GM12878 (cell line): ENCODE measurements around the gene EPB41. TPM values are rescaled to one million over a fixed set of nuclear protein-coding genes. Genes with fewer than 3 reads are reported as not detected.

Source experiments
- ATAC-seq: fragments of 200-7000 bp; cut with Tn5 transposase; 3 replicates; pipeline ENCODE4 v1.9.1; 2020; ENCODE audit warnings: mild to moderate bottlenecking, moderate library complexity
- Bru-seq: library from RNA; stranded (reverse); fragments of 400-500 nt; gene quantifications from one replicate; lab custom pipeline; 2021; lab: Mats Ljungman, UMichigan
- BruChase-seq, 2 experiments: library from RNA; stranded (reverse); fragments of 400-500 nt; gene quantifications; one replicate each; lab custom pipeline; 2021; lab: Mats Ljungman, UMichigan
- BruUV-seq: library from RNA; stranded (reverse); fragments of 400-500 nt; replicated peaks from 2 replicates; lab custom pipeline; 2021; lab: Mats Ljungman, UMichigan
- CTCF ChIA-PET: fragments of 300-600 bp; sonication (Branson Sonifier 250); formaldehyde crosslinking; extraction: SDS; loops from one replicate; lab custom pipeline; 2021; ENCODE audit warnings: inconsistent platforms; lab: Yijun Ruan, JAX
- POLR2A ChIA-PET: fragments of 350-600 bp; formaldehyde crosslinking; extraction: SDS; loops from one replicate; lab custom pipeline; 2021; ENCODE audit warnings: inconsistent platforms; lab: Charles Lee
- RAD21 ChIA-PET: fragments of 300-600 bp; sonication (Branson Sonifier 250); formaldehyde crosslinking; loops from one replicate; lab custom pipeline; 2023; ENCODE audit warnings: antibody characterized with exemption; ENCODE audit not compliant: unreplicated experiment; lab: Charles Lee
- SMC1A ChIA-PET: fragments of 300-600 bp; sonication (Branson Sonifier 250); formaldehyde crosslinking; loops from one replicate; lab custom pipeline; 2023; ENCODE audit not compliant: unreplicated experiment, uncharacterized antibody; lab: Charles Lee
- DNase-seq: peaks from one replicate; pipeline ENCODE4 v3.0.0-alpha.2; 2011; ENCODE audit warnings: low read depth, low spot score
- FAIRE-seq: peaks from 3 replicates; lab custom pipeline; 2011; peaks lifted over from hg19 to GRCh38; lab: Jason Lieb, UNC
- H2AFZ ChIP-seq: 2 replicates; pipeline ENCODE4 v1.6.0; 2011; ENCODE audit warnings: low read depth, low read length, control low read depth; ENCODE audit not compliant: control insufficient read depth
- H3K27ac ChIP-seq: 2 replicates; pipeline ENCODE4 v1.5.1; 2011; ENCODE audit warnings: control low read depth; ENCODE audit not compliant: control insufficient read depth, insufficient read depth
- H3K27me3 ChIP-seq, 2 experiments: replicated peaks in 1 of 2; 2 replicates each; pipeline versions ENCODE4 v1.6.0 to v1.6.1; 2011; ENCODE audit warnings: low read length in 1 of 2; ENCODE audit not compliant: control insufficient read depth in 2 of 2, insufficient read depth in 2 of 2
- H3K36me3 ChIP-seq, 2 experiments: 2 replicates each; pipeline ENCODE4 v1.5.1; 2011; ENCODE audit warnings: low read length in 1 of 2; ENCODE audit not compliant: control insufficient read depth in 2 of 2, insufficient read depth in 2 of 2
- H3K4me1 ChIP-seq: 2 replicates; pipeline ENCODE4 v1.6.1; 2011; ENCODE audit warnings: mild to moderate bottlenecking, low read length, moderate library complexity, mixed read lengths; ENCODE audit not compliant: control insufficient read depth, insufficient read depth
- H3K4me2 ChIP-seq: 2 replicates; pipeline ENCODE4 v1.6.0; 2011; ENCODE audit warnings: control low read depth; ENCODE audit not compliant: control insufficient read depth, insufficient read depth
- H3K4me3 ChIP-seq: fragments of 200-600 bp; sonication (generic); 2 replicates; pipeline ENCODE4 v1.5.1; 2016
- H3K79me2 ChIP-seq: 2 replicates; pipeline ENCODE4 v1.6.0; 2011; ENCODE audit warnings: low read length; ENCODE audit not compliant: control insufficient read depth, insufficient read depth
- H3K9ac ChIP-seq: 2 replicates; pipeline ENCODE4 v1.8.0; 2011; ENCODE audit warnings: low read length, control low read depth, mixed read lengths; ENCODE audit not compliant: control insufficient read depth, insufficient read depth
- H3K9me3 ChIP-seq: replicated peaks from 3 replicates; pipeline ENCODE4 v1.5.1; 2011; ENCODE audit warnings: mild to moderate bottlenecking, low read length; ENCODE audit not compliant: control insufficient read depth, insufficient read depth
- H4K20me1 ChIP-seq: 2 replicates; pipeline ENCODE4 v1.6.0; 2011; ENCODE audit not compliant: control insufficient read depth, insufficient read depth
- ATF2 ChIP-seq: IDR thresholded peaks from 2 replicates; pipeline ENCODE4 v1.6.1; 2012; ENCODE audit warnings: low read length, inconsistent platforms
- GABPA ChIP-seq: IDR thresholded peaks from 2 replicates; pipeline ENCODE4 v1.6.1; 2014; ENCODE audit warnings: antibody characterized with exemption, low read depth, mild to moderate bottlenecking, inconsistent platforms
- IKZF1 ChIP-seq: fragments of 450-650 bp; conservative IDR thresholded peaks from 2 replicates; pipeline ENCODE4 v1.6.1; 2017; ENCODE audit warnings: antibody characterized with exemption, mild to moderate bottlenecking
- NFIC ChIP-seq: IDR thresholded peaks from 2 replicates; pipeline ENCODE4 v1.6.1; 2012; ENCODE audit warnings: low read depth, mild to moderate bottlenecking, inconsistent platforms, low read length, moderate library complexity
- NFYB ChIP-seq: IDR thresholded peaks from 2 replicates; pipeline ENCODE4 v1.6.1; 2011; ENCODE audit warnings: low read depth, mild to moderate bottlenecking, low read length, improper control_type of control experiment, moderate library complexity; ENCODE audit not compliant: insufficient read depth
- PKNOX1 ChIP-seq: fragments of 450-650 bp; IDR thresholded peaks from 2 replicates; pipeline ENCODE4 v1.6.1; 2016; ENCODE audit warnings: mild to moderate bottlenecking
- REST ChIP-seq: IDR thresholded peaks from 2 replicates; pipeline ENCODE4 v1.6.1; 2012; ENCODE audit warnings: mild to moderate bottlenecking, low read depth, low read length
- SPI1 ChIP-seq: IDR thresholded peaks from 2 replicates; pipeline ENCODE4 v1.6.1; 2011; ENCODE audit warnings: low read depth, mild to moderate bottlenecking, low read length, moderate library complexity, borderline replicate concordance; ENCODE audit not compliant: insufficient read depth
- SUPT20H ChIP-seq: IDR thresholded peaks from 2 replicates; pipeline ENCODE4 v1.6.1; 2011; ENCODE audit warnings: low read depth, mild to moderate bottlenecking, low read length, moderate library complexity, borderline replicate concordance; ENCODE audit not compliant: control insufficient read depth
- TARDBP ChIP-seq: IDR thresholded peaks from 2 replicates; pipeline ENCODE4 v1.6.1; 2016; ENCODE audit warnings: borderline replicate concordance
- YY1 ChIP-seq: IDR thresholded peaks from 2 replicates; pipeline ENCODE4 v1.6.1; 2011; ENCODE audit warnings: low read depth, mild to moderate bottlenecking, low read length
- WGBS: methylation state at CpG from one replicate; pipeline ENCODE4 v1.1.6; 2016; ENCODE audit warnings: low lambda C conversion rate; ENCODE audit not compliant: insufficient replicate concordance, insufficient coverage; ENCODE audit errors: missing lambda C conversion rate; 5-methylcytosine and 5-hydroxymethylcytosine counted together
- in situ Hi-C: fragments of 300-500 bp; cut with MboI; formaldehyde crosslinking; loops from 9 replicates; pipeline ENCODE4 v1.14.3; 2018; ENCODE audit warnings: mixed read lengths
- intact Hi-C: fragments of 100-400 bp; cut with micrococcal nuclease; formaldehyde crosslinking; loops from one replicate; pipeline ENCODE4 v1.14.2; 2022; ENCODE audit not compliant: unreplicated experiment
- long read RNA-seq, 2 experiments: library from polyadenylated mRNA; unstranded; transcript quantifications; one replicate each; pipeline ENCODE4 v2.0.0, GENCODE V29; 2019 to 2020
- polyA minus RNA-seq, 3 experiments: library from RNA; depleted of rRNA, polyadenylated mRNA; stranded (reverse); fragments of >200 nt; gene quantifications; 2 replicates each; pipeline ENCODE4 v1.2.3, GENCODE V29; 2011
- polyA plus RNA-seq, 11 experiments: library from polyadenylated mRNA; depleted of rRNA in 4 of 11; unstranded in 6 of 11; stranded (reverse) in 5 of 11; fragments of >200 nt; fragmentation: Nextera tagmentation in 4 of 11; fragmentation: Illumina TruSeq in 1 of 11; extraction: Ambion mirVana in 4 of 11; extraction: Trizol in 1 of 11; gene quantifications; 1 replicate in 1 of 11; 2 replicates in 10 of 11; pipeline versions ENCODE4 v1.2.1 to v1.2.3, GENCODE V29; 2011 to 2016; ENCODE audit warnings: inconsistent platforms in 2 of 11, missing spikeins in 2 of 11, low read depth in 1 of 11
- total RNA-seq, 4 experiments: library from RNA; depleted of rRNA in 3 of 4; stranded (reverse); fragments of >200 nt in 3 of 4; fragmentation: Illumina TruSeq in 1 of 4; extraction: Trizol in 1 of 4; gene quantifications; 2 replicates each; pipeline versions ENCODE4 v1.2.1 to v1.2.3, GENCODE V29; 2013 to 2021

The EPB41 gene
- total RNA-seq (2013; cell fraction: nucleolus; rRNA removed): 164 and 166 TPM in 2 replicates
- 69.8 and 70.6 TPM in 2 replicates for total RNA-seq (2014; rRNA removed)
- total RNA-seq (2014; rRNA removed; fragmentation: Illumina TruSeq; extraction: Trizol): 77.6 and 82.2 TPM in 2 replicates
- total RNA-seq (2021): 61.1 and 64.2 TPM in 2 replicates
- polyA plus RNA-seq (2011; ENCODE audit: low read depth): 12.2 TPM
- polyA plus RNA-seq (2011; rRNA removed): 72.0 and 80.0 TPM in 2 replicates
- 38.5 and 44.2 TPM in 2 replicates for polyA plus RNA-seq (2011; cell fraction: cytosol; rRNA removed)
- 21.8 and 26.1 TPM in 2 replicates for polyA plus RNA-seq (2011; cell fraction: nucleus; rRNA removed)
- polyA plus RNA-seq (2012): 15.2 and 17.8 TPM in 2 replicates
- 68.9 and 81.8 TPM in 2 replicates for polyA plus RNA-seq (2014; fragmentation: Illumina TruSeq; extraction: Trizol)
- polyA plus RNA-seq (2014; fragmentation: Nextera tagmentation; extraction: Ambion mirVana): 1 to 10 TPM; 1.1 to 3.1 TPM
- polyA plus RNA-seq (2014; rRNA removed): 52.7 and 53.4 TPM in 2 replicates
- 10 to 100 TPM; 22.7 to 29.1 TPM for polyA plus RNA-seq (2016; fragmentation: Nextera tagmentation; extraction: Ambion mirVana)
- polyA minus RNA-seq (2011; rRNA and poly(A)+ RNA removed): 71.6 and 106 TPM in 2 replicates
- 26.6 and 31.2 TPM in 2 replicates for polyA minus RNA-seq (2011; cell fraction: cytosol; rRNA and poly(A)+ RNA removed)
- polyA minus RNA-seq (2011; cell fraction: nucleus; rRNA and poly(A)+ RNA removed): 21.8 and 32.8 TPM in 2 replicates
- Bru-seq, nascent RNA: percentile 79 among the genes with signal in this experiment
- percentile 83 among the genes with signal in this experiment for BruChase-seq, experiment 1, labeled RNA remaining after a 6-hour chase
- BruChase-seq, experiment 2, labeled RNA remaining after a 2-hour chase: percentile 76 among the genes with signal in this experiment
- long read RNA-seq, experiment 1, partial matches to known transcripts: 1 of 4 reads
- long read RNA-seq, experiment 1, other reads (novel, unspliced or antisense): 3 of 4 reads
- long read RNA-seq, experiment 2, full-length matches to known transcripts: 4 of 40 reads
- long read RNA-seq, experiment 2, partial matches to known transcripts: 26 of 40 reads
- long read RNA-seq, experiment 2, other reads (novel, unspliced or antisense): 10 of 40 reads

- no peaks in the 10 kb centered on the region; the same call in 1 of the 2 replicates for H3K79me2 ChIP-seq
- peak within 1 kb of the TSS; percentile 40; the same call in 1 of the 2 replicates for H3K27ac ChIP-seq
- ATAC-seq (peak; percentile 97), DNase-seq (peak; percentile 56), FAIRE-seq (peak; percentile 72)
- H3K4me1 ChIP-seq: peaks cover 7% of the 10 kb centered on the region
- H3K27me3 ChIP-seq: no peaks in the 10 kb centered on the region
- no peaks in the 10 kb centered on the region for H3K9me3 ChIP-seq
- under 1% methylated on average over 58 of the region's 95 CpGs for WGBS
- no peaks in the 10 kb centered on the region for H4K20me1 ChIP-seq
- ChIA-PET POLR2A (interaction anchor here (0.6 to 3.7 kb wide), 6 partner anchors 13 to 269 kb away, joined by 3 to 19 read pairs (median 7); partner anchors contain the start of gene SRSF4), CTCF (interaction anchor here (0.6 to 1.7 kb wide), 8 partner anchors 12 to 288 kb away, joined by 3 to 9 read pairs (median 4); no protein-coding TSS in a partner anchor), SMC1A (interaction anchor here (0.6 to 3.3 kb wide), 11 partner anchors 10 to 1173 kb away, joined by 3 to 16 read pairs (median 3); no protein-coding TSS in a partner anchor), RAD21 (interaction anchor here (0.7 to 2.7 kb wide), 13 partner anchors 11 to 267 kb away, joined by 3 to 25 read pairs (median 3); partner anchors contain the start of gene SRSF4)
- H2AFZ ChIP-seq: peak within 1 kb of the TSS; percentile 84
- intact Hi-C loops: loop anchor here (10.0 kb wide), 1 partner anchor 50 kb away; no protein-coding TSS in a partner anchor
- H3K9ac ChIP-seq: peak within 1 kb of the TSS; percentile 32; the same call in 1 of the 2 replicates
- in situ Hi-C loops: no loop called here
- H3K4me3 ChIP-seq: peak within 1 kb of the TSS; percentile 66
- no peaks in the 10 kb centered on the region; a peak in 1 of 4 replicates for H3K36me3 ChIP-seq
- no TSS peak for BruUV-seq
- H3K4me2 ChIP-seq: peak within 1 kb of the TSS; percentile 88
- TF ChIP-seq IKZF1: peak; percentile 77
- TF ChIP-seq SPI1: no peak
- TF ChIP-seq GABPA: no peak
- 0 out of 2 replicates have a peak, but pooled peaks have one; percentile 21 for TF ChIP-seq TARDBP
- TF ChIP-seq NFYB: peak; percentile 75
- TF ChIP-seq YY1: no peak
- no peak for TF ChIP-seq PKNOX1
- TF ChIP-seq SUPT20H: no peak
- TF ChIP-seq ATF2: no peak
- TF ChIP-seq NFIC: no peak
- peak; percentile 46; the same call in 1 of the 2 replicates for TF ChIP-seq REST
These were observed at the start of gene EPB41 for GRCh38 chr1:28914228-28915030. Gene EPB41 (plus strand): TSS chr1:28914569. CDS start chr1:28987438, 72,869 bp downstream.
